Activated naive CD4-positive, alpha-beta T cell treated with anti-CD3 and anti-CD28 coated beads for 36 hours (primary cell): ENCODE results near the gene CEMP1. TPM values are rescaled to one million over a fixed set of nuclear protein-coding genes. Genes with fewer than 3 reads are reported as not detected.
"Not testable (repeated sequence)": the region's sequence is repeated elsewhere in the genome, so short reads cannot be mapped to it uniquely, and the experiment has no call there.

Experiments
- CTCF ChIA-PET: fragments of 350-600 bp; sonication (Branson Sonifier 250); formaldehyde crosslinking; loops from one replicate; lab custom pipeline; 2021; ENCODE audit warnings: antibody characterized with exemption; lab: Charles Lee
- DNase-seq: peaks from one replicate; pipeline ENCODE4 v3.0.0-alpha.2; 2020
- H3K27ac Mint-ChIP-seq: one replicate; pipeline ENCODE4 v1.8.0; 2021; ENCODE audit warnings: mild to moderate bottlenecking, mixed read lengths
- H3K27me3 Mint-ChIP-seq: one replicate; pipeline ENCODE4 v1.8.0; 2021; ENCODE audit warnings: low read depth, mixed read lengths
- H3K36me3 Mint-ChIP-seq: one replicate; pipeline ENCODE4 v1.8.0; 2021; ENCODE audit warnings: low read depth, mixed read lengths
- H3K4me1 Mint-ChIP-seq: one replicate; pipeline ENCODE4 v1.8.0; 2021; ENCODE audit warnings: low read depth, mixed read lengths
- H3K4me3 Mint-ChIP-seq: one replicate; pipeline ENCODE4 v1.8.0; 2021; ENCODE audit warnings: mild to moderate bottlenecking, moderate library complexity, mixed read lengths
- H3K9me3 Mint-ChIP-seq: one replicate; pipeline ENCODE4 v1.8.0; 2021; ENCODE audit warnings: mixed read lengths
- intact Hi-C: fragments of 100-400 bp; cut with micrococcal nuclease; formaldehyde crosslinking; loops from one replicate; pipeline ENCODE4 v1.15.1; 2023
- total RNA-seq, 2 experiments: library from RNA; stranded (reverse); gene quantifications; one replicate each; pipeline ENCODE4 v1.2.3, GENCODE V29; 2021

Gene CEMP1
- total RNA-seq, 2 experiments from 2014 or later, result 0.17 TPM; not detected in 1

- H3K4me3 Mint-ChIP-seq, H3K36me3 Mint-ChIP-seq, DNase-seq, intact Hi-C loops, H3K4me1 Mint-ChIP-seq, H3K27ac Mint-ChIP-seq, CTCF ChIA-PET, H3K27me3 Mint-ChIP-seq, H3K9me3 Mint-ChIP-seq: not testable (repeated sequence)
These were observed 20.2 kb upstream of the CEMP1 start for GRCh38 chr16:2551420-2551889.

DNA sequence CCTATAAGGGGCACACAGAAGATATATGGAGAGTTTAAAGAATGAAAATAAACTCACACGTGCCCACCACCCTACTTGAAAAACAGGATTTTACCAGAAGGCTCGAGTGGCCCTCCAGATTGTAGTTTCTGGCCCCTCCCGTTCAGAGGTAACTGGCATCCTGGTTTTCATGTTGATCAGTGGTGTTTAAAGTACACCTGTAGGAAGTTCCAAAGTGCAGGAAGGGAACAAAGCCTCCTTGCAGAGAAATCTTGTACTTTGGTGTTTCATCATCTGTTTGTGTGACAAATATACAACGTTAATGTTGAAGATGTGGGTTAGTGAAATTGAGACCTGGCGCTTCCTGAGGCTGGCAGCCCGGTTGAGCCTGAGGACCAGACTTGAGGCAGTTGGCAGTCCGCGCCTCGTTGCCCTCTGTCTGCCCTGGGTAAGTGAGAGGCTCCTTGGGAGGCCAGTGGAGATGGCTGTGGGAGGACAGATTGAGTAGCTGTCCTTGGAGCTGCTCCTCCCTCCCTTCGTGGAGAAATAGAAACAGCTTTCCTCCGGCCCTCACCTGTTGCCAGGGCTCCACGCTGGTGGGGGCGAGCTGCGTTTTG is 19.2 kb upstream of the CEMP1 start:
- H3K36me3 Mint-ChIP-seq, H3K27ac Mint-ChIP-seq, H3K4me1 Mint-ChIP-seq, H3K9me3 Mint-ChIP-seq, H3K4me3 Mint-ChIP-seq, H3K27me3 Mint-ChIP-seq, DNase-seq, CTCF ChIA-PET, intact Hi-C loops: not testable (repeated sequence)

DNA sequence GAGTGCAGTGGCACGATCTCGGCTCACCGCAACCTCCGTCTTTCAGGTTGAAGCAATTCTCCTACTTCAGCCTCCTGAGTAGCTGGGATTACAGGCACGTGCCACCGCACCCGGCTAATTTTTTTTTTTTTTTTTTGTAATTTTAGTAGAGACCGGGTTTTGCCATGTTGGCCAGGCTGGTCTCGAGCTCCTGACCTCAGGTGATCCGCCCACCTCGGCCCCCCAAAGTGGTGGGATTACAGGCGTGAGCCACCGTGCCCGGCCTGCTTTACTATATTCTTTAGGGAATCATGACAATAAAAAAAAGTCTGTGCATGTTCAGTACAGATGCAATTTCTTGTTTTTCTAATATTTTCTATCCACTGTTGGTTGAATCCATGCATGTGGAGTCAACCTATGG is 12.6 kb upstream of the CEMP1 start:
- H3K9me3 Mint-ChIP-seq, intact Hi-C loops, H3K27ac Mint-ChIP-seq, DNase-seq, H3K36me3 Mint-ChIP-seq, H3K27me3 Mint-ChIP-seq, H3K4me3 Mint-ChIP-seq: not testable (repeated sequence)
- CTCF ChIA-PET, result interaction anchor here (0.6 kb wide), 1 partner anchor 1003 kb away, joined by 3 read pairs; no protein-coding TSS in a partner anchor
- peaks cover 41% of the 10 kb centered on the region for H3K4me1 Mint-ChIP-seq

- H3K36me3 Mint-ChIP-seq, H3K4me3 Mint-ChIP-seq, H3K9me3 Mint-ChIP-seq, CTCF ChIA-PET, DNase-seq, H3K27me3 Mint-ChIP-seq, H3K27ac Mint-ChIP-seq, intact Hi-C loops: not testable (repeated sequence)
- H3K4me1 Mint-ChIP-seq, result peaks cover 44% of the 10 kb centered on the region
These were observed 10.2 kb upstream of the CEMP1 start for GRCh38 chr16:2541409-2541808.

- H3K9me3 Mint-ChIP-seq, H3K27me3 Mint-ChIP-seq, CTCF ChIA-PET, intact Hi-C loops, H3K4me3 Mint-ChIP-seq, H3K36me3 Mint-ChIP-seq, DNase-seq: not testable (repeated sequence)
- H3K4me1 Mint-ChIP-seq, result peaks cover 44% of the 10 kb centered on the region
- peak overlapping the region; percentile 1 for H3K27ac Mint-ChIP-seq
These were observed 9.7 kb upstream of the CEMP1 start for GRCh38 chr16:2540912-2541311.

- intact Hi-C loops, result loop anchor here (10.0 kb wide), 1 partner anchor 65 kb away; no protein-coding TSS in a partner anchor
- not testable (repeated sequence) for H3K9me3 Mint-ChIP-seq, H3K27me3 Mint-ChIP-seq
These were observed 8.7 kb upstream of the CEMP1 start for GRCh38 chr16:2539845-2540458.

GRCh38 chr16:2539192-2539844 is 8.1 kb upstream of the CEMP1 start:
- H3K9me3 Mint-ChIP-seq, H3K27me3 Mint-ChIP-seq, DNase-seq, H3K27ac Mint-ChIP-seq, H3K36me3 Mint-ChIP-seq: not testable (repeated sequence)
- peak overlapping the region; percentile 71 for H3K4me3 Mint-ChIP-seq
- peaks cover 39% of the 10 kb centered on the region for H3K4me1 Mint-ChIP-seq
- CTCF ChIA-PET, result interaction anchor here (0.6 to 0.7 kb wide), 2 partner anchors 15 to 255 kb away, joined by 4 to 5 read pairs; no protein-coding TSS in a partner anchor
- intact Hi-C loops, result loop anchor here (10.0 kb wide), 1 partner anchor 65 kb away; no protein-coding TSS in a partner anchor

More at GRCh38 chr16:2539845-2540458, 8.7 kb upstream of the CEMP1 start:
- H3K36me3 Mint-ChIP-seq, H3K27ac Mint-ChIP-seq, DNase-seq, CTCF ChIA-PET: not testable (repeated sequence)
- Mint-ChIP-seq H3K4me1 (peaks cover 41% of the 10 kb centered on the region), H3K4me3 (peak overlapping the region; percentile 8)

- intact Hi-C loops, result loop anchor here (10.0 kb wide), 1 partner anchor 67 kb away; no protein-coding TSS in a partner anchor
- Mint-ChIP-seq H3K27me3 (no peaks in the 10 kb centered on the region), H3K9me3 (no peaks in the 10 kb centered on the region), H3K27ac (peak within 1 kb of the TSS; percentile 81), H3K4me1 (peaks cover 42% of the 10 kb centered on the region), H3K4me3 (peak within 1 kb of the TSS; percentile 78), H3K36me3 (no peaks in the 10 kb centered on the region)
- peak; percentile 94 for DNase-seq
- CTCF ChIA-PET, result interaction anchor here (0.7 kb wide), 1 partner anchor 381 kb away, joined by 3 read pairs; no protein-coding TSS in a partner anchor
These were observed 6.5 kb upstream of the CEMP1 start, which contains the start of gene PDPK1 for GRCh38 chr16:2537451-2538379. TSS of gene PDPK1 (plus strand) at chr16:2538021. CDS start at chr16:2538113, 92 bp downstream.

GRCh38 chr16:2535625-2536013 is 4.4 kb upstream of the CEMP1 start:
- intact Hi-C loops, result loop anchor here (10.0 kb wide), 1 partner anchor 69 kb away; no protein-coding TSS in a partner anchor
- H3K9me3 Mint-ChIP-seq, result no peaks in the 10 kb centered on the region
- no peak for DNase-seq
- CTCF ChIA-PET, result no interaction called here
- no peaks in the 10 kb centered on the region for H3K36me3 Mint-ChIP-seq
- no peaks in the 10 kb centered on the region for H3K27me3 Mint-ChIP-seq
- H3K27ac Mint-ChIP-seq, result no peak overlapping the region
- H3K4me1 Mint-ChIP-seq, result peaks cover 39% of the 10 kb centered on the region
- H3K4me3 Mint-ChIP-seq, result no peak overlapping the region

GRCh38 chr16:2534335-2534734 is 3.1 kb upstream of the CEMP1 start:
- CTCF ChIA-PET, result not testable (repeated sequence)
- intact Hi-C loops, result loop anchor here (10.0 kb wide), 1 partner anchor 70 kb away; no protein-coding TSS in a partner anchor
- H3K27ac Mint-ChIP-seq, result peak overlapping the region; percentile 63

GRCh38 chr16:2533912-2534311 is 2.7 kb upstream of the CEMP1 start:
- Mint-ChIP-seq H3K4me1 (peaks cover 22% of the 10 kb centered on the region), H3K27ac (peak overlapping the region; percentile 63), H3K27me3 (no peaks in the 10 kb centered on the region), H3K4me3 (peak overlapping the region; percentile 32), H3K36me3 (no peaks in the 10 kb centered on the region), H3K9me3 (no peaks in the 10 kb centered on the region)
- DNase-seq, result no peak
- intact Hi-C loops, result loop anchor here (10.0 kb wide), 1 partner anchor 71 kb away; no protein-coding TSS in a partner anchor
- CTCF ChIA-PET, result no interaction called here

More at GRCh38 chr16:2534335-2534734, 3.1 kb upstream of the CEMP1 start:
- DNase-seq, H3K9me3 Mint-ChIP-seq, H3K36me3 Mint-ChIP-seq, H3K27me3 Mint-ChIP-seq, H3K4me3 Mint-ChIP-seq: not testable (repeated sequence)
- H3K4me1 Mint-ChIP-seq, result peaks cover 26% of the 10 kb centered on the region
